OCI-LY1 (cell line): Measurements from ENCODE around the gene ACKR2.

Experiments
- H2AFZ ChIP-seq: fragments of 200-600 bp; sonication (generic), shearing (Covaris generic); 2 replicates; pipeline ENCODE4 v1.6.0; 2014; ENCODE audit warnings: antibody characterized with exemption, mild to moderate bottlenecking, low read length
- H3F3A ChIP-seq: fragments of 200-600 bp; sonication (generic), shearing (Covaris generic); 2 replicates; pipeline ENCODE4 v1.6.0; 2014; ENCODE audit warnings: mild to moderate bottlenecking, antibody characterized with exemption, low read length, moderate library complexity; ENCODE audit not compliant: insufficient read depth
- H3K27ac ChIP-seq: fragments of 200-600 bp; sonication (generic); 2 replicates; pipeline ENCODE4 v1.5.1; 2014; ENCODE audit warnings: low read length, mixed run types, mild to moderate bottlenecking, low read depth; ENCODE audit not compliant: poor library complexity, severe bottlenecking
- H3K27me3 ChIP-seq: fragments of 200-600 bp; sonication (generic); 2 replicates; pipeline ENCODE4 v1.6.0; 2014; ENCODE audit warnings: antibody characterized with exemption, mild to moderate bottlenecking, low read length, moderate library complexity; ENCODE audit not compliant: insufficient read depth
- H3K36me3 ChIP-seq: fragments of 200-600 bp; sonication (generic); 2 replicates; pipeline ENCODE4 v1.6.1; 2014; ENCODE audit warnings: mild to moderate bottlenecking, antibody characterized with exemption, low read length, moderate library complexity, mixed read lengths; ENCODE audit not compliant: insufficient read depth
- H3K4me1 ChIP-seq: fragments of 200-600 bp; sonication (generic); 2 replicates; pipeline ENCODE4 v1.5.1; 2014; ENCODE audit warnings: mild to moderate bottlenecking, low read length, moderate library complexity; ENCODE audit not compliant: insufficient read depth, severe bottlenecking
- H3K4me2 ChIP-seq: fragments of 200-600 bp; sonication (generic), shearing (Covaris generic); 2 replicates; pipeline ENCODE4 v1.6.1; 2014; ENCODE audit warnings: low read length
- H3K4me3 ChIP-seq: fragments of 200-600 bp; sonication (generic); 2 replicates; pipeline ENCODE4 v1.5.1; 2014; ENCODE audit warnings: low read length, low read depth, mild to moderate bottlenecking, mixed read lengths; ENCODE audit not compliant: poor library complexity, severe bottlenecking
- H3K79me2 ChIP-seq: fragments of 200-600 bp; shearing (Covaris generic); 2 replicates; pipeline ENCODE4 v1.6.1; 2016; ENCODE audit warnings: mixed run types, low read length, mixed read lengths; ENCODE audit not compliant: insufficient read depth
- H3K9ac ChIP-seq: fragments of 200-600 bp; sonication (generic), shearing (Covaris generic); 2 replicates; pipeline ENCODE4 v1.6.1; 2014; ENCODE audit warnings: mild to moderate bottlenecking, low read length, mixed read lengths
- H3K9me2 ChIP-seq: fragments of 200-600 bp; sonication (generic), shearing (Covaris generic); 2 replicates; pipeline ENCODE4 v1.6.1; 2014; ENCODE audit warnings: low read depth, mild to moderate bottlenecking, low read length, mixed read lengths
- H3K9me3 ChIP-seq: fragments of 200-600 bp; shearing (Covaris generic); 2 replicates; pipeline ENCODE4 v1.6.1; 2014; ENCODE audit warnings: low read length, mixed read lengths
- H4K20me1 ChIP-seq: fragments of 200-600 bp; sonication (generic), shearing (Covaris generic); 2 replicates; pipeline ENCODE4 v1.6.0; 2016; ENCODE audit warnings: mild to moderate bottlenecking, low read length; ENCODE audit not compliant: insufficient read depth
- CTCF ChIP-seq: fragments of 200-600 bp; sonication (generic), shearing (Covaris generic); IDR thresholded peaks from 2 replicates; pipeline ENCODE4 v1.5.1; 2017; ENCODE audit warnings: mild to moderate bottlenecking, antibody characterized with exemption, low read length, moderate library complexity, mixed read lengths
- EZH2 ChIP-seq: fragments of 200-600 bp; sonication (generic), shearing (Covaris generic); IDR thresholded peaks from 2 replicates; pipeline ENCODE4 v1.8.0; 2017; ENCODE audit warnings: borderline replicate concordance, mixed run types, mild to moderate bottlenecking, antibody characterized with exemption, low read length, moderate library complexity, mixed read lengths

The ACKR2 gene

GRCh38 chr3:42838571-42838970 lies 29.3 kb downstream of the ACKR2 start:
- Histone ChIP-seq H3K4me1 (peaks cover 4% of the 10 kb centered on the region), H3F3A (no peaks in the 10 kb centered on the region), H3K4me3 (no peak overlapping the region), H3K27ac (no peak overlapping the region), H4K20me1 (no peaks in the 10 kb centered on the region), H3K27me3 (no peaks in the 10 kb centered on the region), H3K36me3 (no peaks in the 10 kb centered on the region), H3K79me2 (no peaks in the 10 kb centered on the region), H2AFZ (no peak overlapping the region), H3K9me3 (no peaks in the 10 kb centered on the region), H3K4me2 (no peak overlapping the region), H3K9ac (no peak overlapping the region), H3K9me2 (no peaks in the 10 kb centered on the region)
- TF ChIP-seq EZH2 (no peak), CTCF (no peak)

DNA sequence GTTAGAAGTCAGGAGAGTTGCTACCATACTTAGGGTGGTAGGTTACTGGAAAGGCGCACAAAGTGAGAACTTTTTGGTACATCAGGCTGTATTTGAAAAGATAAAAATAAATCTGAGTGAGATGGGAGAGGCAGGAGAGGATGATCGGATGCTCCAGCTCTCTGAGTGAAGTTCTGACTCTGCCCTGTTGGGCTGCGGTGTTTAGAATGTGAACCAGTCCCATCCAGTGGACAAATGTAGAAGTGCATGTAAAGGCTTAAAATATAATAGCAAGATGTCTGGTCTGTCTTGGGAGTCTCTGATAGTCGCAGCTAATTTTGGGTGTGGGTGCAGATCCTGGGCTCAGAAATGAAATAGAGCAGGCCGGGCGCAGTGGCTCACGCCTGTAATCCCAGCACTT lies 30.4 kb downstream of the ACKR2 start:
- Histone ChIP-seq H3K36me3 (no peaks in the 10 kb centered on the region), H3K9ac (no peak overlapping the region; the same call in 1 of the 2 replicates), H4K20me1 (no peaks in the 10 kb centered on the region), H3K27ac (no peak overlapping the region), H3K4me1 (peaks cover 4% of the 10 kb centered on the region), H3K9me2 (no peaks in the 10 kb centered on the region), H3K4me2 (peak overlapping the region; percentile 55), H3K4me3 (peak overlapping the region; percentile 49), H2AFZ (no peak overlapping the region), H3K79me2 (no peaks in the 10 kb centered on the region), H3K27me3 (no peaks in the 10 kb centered on the region), H3F3A (no peaks in the 10 kb centered on the region), H3K9me3 (no peaks in the 10 kb centered on the region)
- TF ChIP-seq EZH2: no peak
- TF ChIP-seq CTCF: peak; percentile 61

DNA sequence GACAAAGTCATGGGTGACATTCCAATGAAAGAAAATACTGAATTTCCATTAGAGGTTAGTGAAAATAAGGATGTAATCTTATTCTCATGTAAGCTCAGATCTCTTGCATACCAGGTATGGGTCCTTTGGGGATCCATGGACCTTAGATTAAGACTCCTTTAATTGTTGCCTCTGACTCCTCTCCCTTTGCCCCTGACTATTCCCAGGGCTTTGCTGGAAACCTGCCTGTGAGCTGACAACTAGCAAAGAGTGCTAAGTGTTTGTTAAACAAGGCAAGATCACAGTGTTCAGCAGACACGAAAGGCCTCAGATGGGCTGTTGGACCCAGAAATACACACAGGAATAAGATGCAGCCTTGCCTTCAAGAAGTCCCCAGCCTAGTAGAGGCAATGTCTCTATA lies 32.1 kb downstream of the ACKR2 start:
- H2AFZ ChIP-seq: no peak overlapping the region
- no peaks in the 10 kb centered on the region for H3K27me3 ChIP-seq
- H3K4me2 ChIP-seq: no peak overlapping the region
- H3K4me3 ChIP-seq: no peak overlapping the region
- H3K9ac ChIP-seq: no peak overlapping the region
- no peaks in the 10 kb centered on the region for H3F3A ChIP-seq
- no peaks in the 10 kb centered on the region for H3K9me2 ChIP-seq
- TF ChIP-seq EZH2: no peak
- TF ChIP-seq CTCF: no peak
- no peaks in the 10 kb centered on the region for H4K20me1 ChIP-seq
- H3K4me1 ChIP-seq: peaks cover 4% of the 10 kb centered on the region
- H3K36me3 ChIP-seq: no peaks in the 10 kb centered on the region
- H3K9me3 ChIP-seq: no peaks in the 10 kb centered on the region
- no peaks in the 10 kb centered on the region for H3K79me2 ChIP-seq
- H3K27ac ChIP-seq: no peak overlapping the region
